WTC11 (cell line): ENCODE data around the gene PTPRT.

Source experiments
- CTCF ChIP-seq: fragments of 200-600 bp; IDR thresholded peaks from 2 replicates; pipeline ENCODE4 v1.8.0; 2022; ENCODE audit warnings: antibody characterized with exemption
- EMX1 ChIP-seq: fragments of 250-450 bp; sonication (Bioruptor Pico); IDR thresholded peaks from 2 replicates; pipeline ENCODE4 v1.8.0; 2021; ENCODE audit warnings: mild to moderate bottlenecking
- ESRRA ChIP-seq: sonication (generic); formaldehyde crosslinking; IDR thresholded peaks from 2 replicates; pipeline ENCODE4 v1.8.1; 2022; ENCODE audit warnings: mild to moderate bottlenecking, missing genetic modification reagents, borderline replicate concordance
- FOXJ3 ChIP-seq: sonication (generic); formaldehyde crosslinking; IDR thresholded peaks from 2 replicates; pipeline ENCODE4 v1.9.0; 2021; ENCODE audit warnings: missing genetic modification reagents, mild to moderate bottlenecking, borderline replicate concordance
- KAT7 ChIP-seq: sonication (generic); formaldehyde crosslinking; IDR thresholded peaks from 2 replicates; pipeline ENCODE4 v1.8.1; 2023; ENCODE audit warnings: missing genetic modification reagents, mild to moderate bottlenecking, borderline replicate concordance
- MAX ChIP-seq: sonication (generic); formaldehyde crosslinking; IDR thresholded peaks from 2 replicates; pipeline ENCODE4 v1.8.0; 2022; ENCODE audit warnings: mild to moderate bottlenecking, missing genetic modification reagents
- NFYB ChIP-seq: sonication (generic); formaldehyde crosslinking; conservative IDR thresholded peaks from 2 replicates; pipeline ENCODE4 v1.8.0; 2022; ENCODE audit warnings: low read depth, missing genetic modification reagents
- NR1H2 ChIP-seq: sonication (generic); formaldehyde crosslinking; IDR thresholded peaks from 2 replicates; pipeline ENCODE4 v1.9.0; 2021; ENCODE audit warnings: mild to moderate bottlenecking, moderate library complexity, missing genetic modification reagents
- RORB ChIP-seq: fragments of 250-450 bp; sonication (Bioruptor Pico); IDR thresholded peaks from 2 replicates; pipeline ENCODE4 v1.9.0; 2021; ENCODE audit warnings: mild to moderate bottlenecking
- SMAD4 ChIP-seq: sonication (generic); formaldehyde crosslinking; IDR thresholded peaks from 2 replicates; pipeline ENCODE4 v1.8.0; 2022; ENCODE audit warnings: mild to moderate bottlenecking, missing genetic modification reagents
- SP1 ChIP-seq: sonication (generic); formaldehyde crosslinking; conservative IDR thresholded peaks from 2 replicates; pipeline ENCODE4 v1.8.1; 2022; ENCODE audit warnings: missing genetic modification reagents
- TP53 ChIP-seq: sonication (generic); formaldehyde crosslinking; IDR thresholded peaks from 2 replicates; pipeline ENCODE4 v1.8.1; 2023; ENCODE audit warnings: mild to moderate bottlenecking, missing genetic modification reagents
- USF1 ChIP-seq: sonication (generic); formaldehyde crosslinking; IDR thresholded peaks from 2 replicates; pipeline ENCODE4 v1.8.0; 2022; ENCODE audit warnings: mild to moderate bottlenecking, missing genetic modification reagents
- ZNF219 ChIP-seq: sonication (generic); formaldehyde crosslinking; IDR thresholded peaks from 2 replicates; pipeline ENCODE4 v1.8.0; 2023; ENCODE audit warnings: missing genetic modification reagents, mild to moderate bottlenecking, borderline replicate concordance

DNA sequence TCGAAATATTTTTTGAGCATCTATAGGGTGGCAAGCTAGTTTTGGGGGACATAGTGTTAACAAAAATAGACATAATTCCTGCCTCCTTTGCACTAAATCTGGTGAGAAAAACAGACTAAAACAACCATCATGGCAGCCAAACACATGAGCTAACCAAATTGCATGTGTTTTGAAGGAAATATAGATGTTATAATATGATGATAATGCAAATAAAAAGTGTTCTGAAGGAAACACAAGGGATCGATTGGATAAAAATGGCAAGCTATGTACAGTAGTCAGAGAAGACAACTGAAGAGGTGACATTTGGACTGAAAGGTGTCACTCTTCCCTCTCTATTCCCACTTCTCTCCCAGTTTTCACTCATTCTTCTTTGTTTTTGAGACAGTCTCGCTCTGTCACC lies 706.9 kb downstream of the PTPRT start:
- no peak for TF ChIP-seq RORB (CRISPR knock-in tag)
- no peak for TF ChIP-seq TP53 (CRISPR knock-in tag)
- no peak for TF ChIP-seq EMX1
- no peak for TF ChIP-seq ZNF219
- no peak for TF ChIP-seq FOXJ3
- TF ChIP-seq CTCF = no peak
- no peak for TF ChIP-seq SP1 (CRISPR knock-in tag)
- TF ChIP-seq SMAD4 = no peak
- no peak for TF ChIP-seq ESRRA (CRISPR knock-in tag)
- TF ChIP-seq NFYB = no peak
- TF ChIP-seq KAT7 (CRISPR knock-in tag) = no peak
- TF ChIP-seq NR1H2 (CRISPR knock-in tag) = no peak
- no peak for TF ChIP-seq USF1 (CRISPR knock-in tag)
- no peak for TF ChIP-seq MAX (CRISPR knock-in tag)
